Activated CD8-positive, alpha-beta memory T cell treated with anti-CD3 and anti-CD28 coated beads, Interleukin-2, amount 50 U/mL, for 1 hour (primary cell): ENCODE results near the gene HHAT.
"Not testable (repeated sequence)": the region's sequence is repeated elsewhere in the genome, so short reads cannot be mapped to it uniquely, and the experiment has no call there.

Experiments
- DNase-seq: peaks from one replicate; pipeline ENCODE4 v3.0.0-alpha.2; 2020; ENCODE audit errors: extremely low read depth

Gene HHAT

DNA sequence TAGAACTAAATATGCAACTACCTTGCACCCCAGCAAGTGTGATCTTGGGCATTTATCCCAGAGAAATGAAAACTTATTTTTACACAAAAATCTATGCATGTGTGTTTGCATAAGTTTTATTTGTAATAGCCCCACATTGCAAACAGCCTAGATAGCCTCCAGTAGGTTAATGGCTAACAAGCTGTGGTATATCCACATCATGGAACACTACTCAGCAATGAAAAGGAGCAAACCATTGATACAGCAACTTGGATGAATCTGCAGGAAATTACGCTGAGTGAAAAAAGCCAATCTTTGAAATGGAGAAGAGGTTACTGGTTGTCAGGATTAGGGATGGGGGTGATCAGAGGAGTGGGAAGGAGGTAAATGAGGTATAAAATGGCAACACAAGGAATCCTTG lies 67.8 kb downstream of the HHAT start:
- DNase-seq: no peak

DNA sequence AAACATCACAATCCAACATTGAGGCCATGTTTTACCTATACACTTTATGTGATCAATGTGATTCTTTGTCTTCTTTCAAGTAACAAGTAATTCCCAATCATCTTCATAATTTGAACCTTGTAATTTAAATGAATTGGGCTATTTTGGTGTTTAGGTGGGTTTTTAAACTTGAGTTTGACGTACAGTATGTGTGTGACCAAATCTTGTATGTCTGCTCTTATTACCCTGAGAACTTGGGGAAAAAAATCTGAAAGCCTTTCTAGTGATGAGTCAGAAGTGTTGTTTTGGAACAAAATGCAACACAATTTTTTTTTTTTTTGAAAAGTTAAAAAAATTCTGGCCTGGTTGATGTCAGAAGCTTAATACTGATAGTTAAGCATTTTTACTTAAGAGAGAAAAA lies 68.5 kb downstream of the HHAT start:
- no peak for DNase-seq

DNA sequence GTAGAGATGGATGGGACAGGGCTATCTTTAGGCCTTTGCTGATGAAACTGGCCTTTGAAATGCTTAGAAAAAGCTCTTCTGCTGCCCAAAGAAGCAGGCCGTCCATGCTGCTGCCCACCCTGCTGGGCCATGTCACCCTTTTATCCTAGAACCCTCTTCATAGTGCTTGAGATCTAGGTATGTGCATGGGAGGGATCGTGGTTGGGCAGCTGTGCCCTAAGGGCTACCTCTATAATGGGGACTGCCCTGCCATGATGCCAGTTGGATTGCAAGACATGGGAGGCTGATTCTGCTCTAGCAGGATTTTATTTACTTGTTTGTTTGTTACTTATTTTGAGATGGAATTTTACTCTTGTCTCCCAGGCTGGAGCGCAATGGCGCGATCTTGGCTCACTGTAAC lies 69.0 kb downstream of the HHAT start:
- DNase-seq: no peak

DNA sequence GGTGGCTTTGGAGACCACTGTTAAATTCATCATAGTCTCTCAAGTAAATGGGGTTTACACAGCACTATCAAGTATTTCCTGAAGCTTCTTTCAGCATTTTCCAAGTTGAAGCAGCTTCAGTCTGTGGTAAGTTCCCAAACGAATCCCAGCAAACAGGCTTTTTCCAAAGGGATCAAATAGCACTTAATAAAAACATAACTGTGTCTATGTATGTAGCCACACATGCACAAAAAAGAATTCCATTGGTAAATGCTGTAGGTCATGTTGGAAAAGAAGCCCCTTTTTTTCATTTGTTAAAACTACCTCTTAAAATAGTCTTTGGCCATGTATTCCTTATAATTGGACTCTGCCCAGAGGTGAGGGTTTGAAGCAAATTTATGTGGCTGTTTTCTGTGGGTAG lies 69.8 kb downstream of the HHAT start:
- DNase-seq: no peak

DNA sequence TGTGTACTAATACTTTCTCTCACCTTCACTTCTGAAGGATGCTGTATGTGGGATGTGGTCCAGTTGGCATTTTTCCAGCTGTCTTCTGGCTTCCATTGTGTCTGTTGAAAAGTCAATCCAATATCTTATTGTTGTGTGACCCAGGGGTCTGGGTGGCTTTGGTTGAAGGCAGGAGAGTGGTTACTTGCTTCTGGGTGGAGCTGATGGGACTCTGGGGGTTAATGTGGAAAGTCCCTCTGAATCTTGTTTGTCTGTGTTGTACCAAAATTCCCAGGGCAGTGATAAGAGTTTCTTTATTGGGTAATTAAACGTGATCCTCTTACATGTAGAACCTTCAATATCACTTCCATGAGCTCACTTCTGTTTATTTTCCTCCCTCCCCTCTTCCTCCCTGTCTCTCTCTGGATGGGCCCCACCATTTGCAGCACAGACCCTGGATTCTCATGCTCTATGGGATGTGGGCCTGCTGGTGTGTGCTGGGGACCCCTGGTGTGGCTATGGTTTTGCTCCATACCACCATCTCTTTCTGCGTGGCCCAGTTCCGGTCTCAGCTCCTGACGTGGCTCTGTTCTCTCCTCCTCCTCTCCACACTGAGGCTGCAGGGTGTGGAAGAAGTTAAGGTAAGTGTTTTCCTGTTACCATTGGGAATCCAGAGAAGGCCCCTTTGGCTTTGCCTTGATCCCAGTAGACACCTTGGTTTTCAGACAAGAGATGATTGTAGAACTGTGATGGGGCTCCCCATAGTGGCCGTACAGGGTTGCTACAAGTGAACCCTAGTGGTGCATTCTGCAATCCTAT lies 71.5 kb downstream of the HHAT start:
- no peak for DNase-seq

DNA sequence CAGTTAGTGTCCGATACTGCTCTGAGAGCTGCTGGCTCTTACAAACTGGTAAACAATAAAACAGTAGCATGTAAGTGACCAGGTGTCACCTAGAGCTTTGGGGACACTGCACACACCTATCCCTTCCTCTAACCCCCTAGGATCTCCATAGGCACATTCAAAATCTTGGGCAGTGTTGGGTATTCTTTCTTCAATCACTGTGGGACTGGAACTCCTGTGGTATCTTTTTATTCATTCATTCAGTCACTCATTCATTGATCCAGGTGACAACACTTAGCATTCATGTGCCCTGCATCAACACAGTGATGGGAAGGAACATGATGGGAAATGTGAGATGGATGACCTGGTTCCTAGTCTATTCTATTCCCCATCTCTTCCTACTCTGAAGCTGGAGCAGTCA lies 73.9 kb downstream of the HHAT start:
- no peak for DNase-seq

DNA sequence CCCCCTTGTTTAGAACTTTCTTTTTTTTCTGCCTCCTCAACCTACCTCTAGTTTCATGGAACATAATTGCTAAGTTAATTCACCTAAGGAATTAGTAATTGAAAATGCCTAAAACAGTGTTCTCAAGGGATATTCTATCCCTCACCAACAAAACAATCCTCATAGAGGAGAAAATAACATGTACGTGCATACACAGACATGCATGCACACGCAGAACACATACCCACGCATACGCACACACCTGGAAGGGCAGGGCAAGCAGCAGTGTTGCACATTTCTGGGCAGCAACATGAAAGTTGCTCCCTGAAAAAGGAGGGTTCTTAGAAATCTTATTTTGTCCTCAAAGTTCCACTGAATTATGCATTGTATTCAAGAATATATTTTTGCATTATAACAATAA lies 76.6 kb downstream of the HHAT start:
- DNase-seq: no peak

DNA sequence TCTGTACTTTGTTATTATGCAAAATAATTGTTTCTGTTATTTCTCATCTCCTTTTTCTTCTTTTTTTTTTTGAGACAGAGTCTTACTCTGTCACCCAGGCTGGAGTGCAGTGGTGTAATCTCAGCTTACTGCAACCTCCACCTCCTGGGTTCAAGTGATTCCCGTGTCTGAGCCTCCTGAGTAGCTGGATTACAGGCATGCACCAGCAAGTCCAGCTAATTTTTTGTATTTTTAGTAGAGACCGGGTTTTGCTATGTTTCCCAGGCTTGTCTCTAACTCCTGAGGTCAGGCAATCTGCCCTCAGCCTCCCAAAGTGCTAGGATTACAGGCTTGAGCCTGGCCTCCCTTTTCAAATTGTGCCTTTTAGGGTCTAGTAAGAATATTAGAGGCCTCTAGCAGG lies 77.6 kb downstream of the HHAT start:
- DNase-seq: not testable (repeated sequence)

DNA sequence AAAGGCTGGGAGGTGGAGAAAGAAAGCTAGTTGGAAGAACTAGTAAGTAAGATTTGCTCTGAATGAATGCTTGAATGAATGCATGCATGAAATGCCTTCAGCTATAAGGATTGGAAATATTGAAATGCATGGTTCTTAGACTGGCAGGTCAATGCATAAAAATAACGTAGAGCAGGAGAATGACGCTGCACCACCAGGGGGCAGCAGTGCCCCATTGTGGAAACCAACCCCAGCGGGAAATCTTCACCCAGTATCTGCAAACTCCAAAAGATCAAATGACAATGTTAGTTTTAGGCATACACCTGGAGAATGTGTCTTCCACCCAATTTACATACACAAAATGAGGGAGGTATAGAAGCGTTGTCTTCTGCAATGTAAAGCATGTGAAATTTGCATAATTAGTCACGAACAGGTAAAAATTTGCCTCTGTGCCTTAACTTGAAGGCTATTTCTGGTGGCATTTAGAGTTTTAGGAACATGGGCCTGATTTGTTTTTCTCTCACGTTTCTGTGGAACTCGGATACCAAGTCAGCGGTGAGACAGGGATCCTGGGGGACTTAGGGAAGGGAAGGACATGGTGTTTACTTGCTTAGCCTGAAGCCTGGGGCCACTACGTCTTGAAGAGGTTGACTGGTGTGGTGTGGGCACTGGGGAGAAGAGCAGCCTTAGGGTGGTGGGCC lies 78.6 kb downstream of the HHAT start:
- DNase-seq: peak; percentile 16

DNA sequence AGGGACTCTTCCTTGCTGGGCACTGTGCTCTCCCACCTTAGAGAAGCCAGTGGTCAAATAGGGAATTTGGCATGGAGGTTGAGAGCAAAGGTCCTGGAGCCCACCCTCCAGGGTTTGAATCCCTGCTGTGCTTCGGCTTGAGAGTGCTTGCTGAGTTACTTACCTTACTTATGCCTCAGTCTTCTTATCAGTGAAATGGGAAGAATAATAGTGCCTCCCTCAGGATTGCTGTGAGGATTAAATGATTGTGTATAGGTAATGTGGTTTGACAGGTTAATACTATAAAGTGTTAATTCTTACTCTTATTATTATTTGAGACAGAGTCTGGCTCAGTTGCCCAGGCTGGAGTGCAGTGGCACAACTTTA lies 79.2 kb downstream of the HHAT start:
- no peak for DNase-seq

DNA sequence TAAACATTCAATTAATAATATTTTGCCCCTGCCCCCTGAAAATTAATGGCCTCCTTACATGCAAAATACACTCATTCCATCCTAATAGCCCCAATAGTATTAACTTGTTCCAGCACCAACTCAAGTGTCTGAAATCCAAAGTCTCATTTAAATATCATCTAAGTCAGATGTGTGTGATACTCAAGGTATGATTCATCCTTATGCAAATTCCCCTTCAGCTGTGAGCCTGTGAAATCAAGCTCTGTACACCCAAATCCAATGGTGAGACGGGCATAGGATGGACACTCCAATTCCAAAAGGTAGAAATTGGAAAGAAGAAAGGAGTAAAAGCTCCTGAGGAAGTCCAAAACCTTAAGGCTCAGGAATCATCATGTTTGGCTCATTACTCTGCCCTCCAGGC lies 83.5 kb downstream of the HHAT start:
- no peak for DNase-seq

DNA sequence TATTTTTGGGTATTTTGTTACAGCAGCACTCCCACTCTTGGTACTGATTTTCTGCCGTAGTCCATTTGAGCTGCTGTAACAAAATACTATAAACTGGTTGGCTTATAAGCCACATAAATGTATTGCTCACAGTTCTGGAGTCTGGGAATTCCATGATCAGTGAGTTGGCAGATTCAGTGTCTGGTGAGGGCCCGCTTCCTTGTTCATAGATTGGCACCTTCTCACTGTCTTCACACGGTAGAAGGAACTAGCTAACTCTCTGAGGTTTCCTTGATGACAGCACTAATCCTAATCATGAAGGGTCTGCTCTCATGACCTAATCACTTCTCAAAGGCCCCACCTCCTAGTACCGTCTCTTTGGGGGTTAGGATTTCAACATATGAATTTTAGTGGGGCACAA lies 85.2 kb downstream of the HHAT start:
- no peak for DNase-seq

DNA sequence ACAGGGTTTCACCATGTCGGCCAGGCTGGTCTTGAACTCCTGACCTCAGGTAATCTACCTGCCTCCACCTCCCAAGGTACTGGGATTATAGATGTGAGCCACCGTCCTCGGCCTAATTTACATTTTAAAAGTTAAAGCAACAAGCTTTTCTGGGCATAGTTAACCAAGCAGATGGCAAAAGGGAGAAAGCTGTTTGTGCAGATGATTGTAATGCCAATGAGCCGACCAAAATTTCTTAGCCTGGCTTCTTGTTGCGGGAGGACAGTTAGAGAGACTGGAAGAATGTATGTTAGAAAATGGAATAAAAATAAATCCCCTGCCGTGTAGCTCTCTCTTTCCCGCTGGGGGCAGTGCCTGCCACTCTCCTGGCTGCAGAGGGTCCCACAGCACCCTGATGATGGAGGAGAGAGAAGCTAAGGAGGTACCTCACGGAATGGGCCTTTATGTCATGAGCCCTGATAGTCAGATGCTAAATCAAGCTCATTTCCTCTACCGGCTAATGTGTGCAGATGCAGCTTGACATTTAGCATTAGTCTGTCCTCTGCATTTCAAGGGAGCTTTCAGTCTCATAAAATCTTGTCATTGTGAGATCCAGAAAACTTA lies 87.2 kb downstream of the HHAT start:
- DNase-seq: no peak

DNA sequence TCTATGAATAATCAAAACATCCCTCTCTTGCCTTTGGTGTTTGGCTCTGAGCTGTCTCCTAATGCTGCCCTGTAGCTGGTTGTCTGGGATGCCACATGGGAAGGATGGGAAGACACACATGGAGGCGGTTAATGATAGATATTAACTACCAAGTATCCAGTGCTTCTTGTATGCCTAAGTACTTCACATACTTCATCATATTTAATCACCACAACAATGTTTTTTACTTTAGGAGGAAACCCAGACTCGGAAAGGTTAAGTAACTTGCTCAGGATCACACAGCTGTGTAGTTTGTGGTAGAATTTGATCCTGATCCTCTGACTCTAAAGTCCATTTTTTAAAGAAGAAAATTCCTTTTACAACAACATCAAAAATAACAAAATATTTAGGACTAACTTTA lies 88.0 kb downstream of the HHAT start:
- no peak for DNase-seq

DNA sequence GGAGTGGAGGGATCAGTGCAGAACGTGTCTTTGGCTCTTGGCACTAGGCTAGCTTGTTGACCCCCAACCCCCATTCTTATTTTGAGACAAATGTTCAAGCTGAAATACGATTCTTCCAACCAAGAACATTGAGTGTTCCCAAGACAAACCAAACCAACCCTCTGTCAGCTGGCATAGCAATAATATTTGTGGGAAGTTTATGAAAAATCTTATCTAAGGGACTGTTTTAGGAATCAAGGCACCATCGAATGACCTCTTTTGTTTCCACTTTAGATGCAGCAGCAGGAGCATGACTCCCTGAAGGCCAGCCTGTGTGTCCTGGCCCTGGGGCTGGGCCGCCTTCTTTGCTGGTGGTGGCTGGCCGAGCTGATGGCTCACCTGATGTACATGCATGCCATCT lies 89.2 kb downstream of the HHAT start:
- DNase-seq: no peak

DNA sequence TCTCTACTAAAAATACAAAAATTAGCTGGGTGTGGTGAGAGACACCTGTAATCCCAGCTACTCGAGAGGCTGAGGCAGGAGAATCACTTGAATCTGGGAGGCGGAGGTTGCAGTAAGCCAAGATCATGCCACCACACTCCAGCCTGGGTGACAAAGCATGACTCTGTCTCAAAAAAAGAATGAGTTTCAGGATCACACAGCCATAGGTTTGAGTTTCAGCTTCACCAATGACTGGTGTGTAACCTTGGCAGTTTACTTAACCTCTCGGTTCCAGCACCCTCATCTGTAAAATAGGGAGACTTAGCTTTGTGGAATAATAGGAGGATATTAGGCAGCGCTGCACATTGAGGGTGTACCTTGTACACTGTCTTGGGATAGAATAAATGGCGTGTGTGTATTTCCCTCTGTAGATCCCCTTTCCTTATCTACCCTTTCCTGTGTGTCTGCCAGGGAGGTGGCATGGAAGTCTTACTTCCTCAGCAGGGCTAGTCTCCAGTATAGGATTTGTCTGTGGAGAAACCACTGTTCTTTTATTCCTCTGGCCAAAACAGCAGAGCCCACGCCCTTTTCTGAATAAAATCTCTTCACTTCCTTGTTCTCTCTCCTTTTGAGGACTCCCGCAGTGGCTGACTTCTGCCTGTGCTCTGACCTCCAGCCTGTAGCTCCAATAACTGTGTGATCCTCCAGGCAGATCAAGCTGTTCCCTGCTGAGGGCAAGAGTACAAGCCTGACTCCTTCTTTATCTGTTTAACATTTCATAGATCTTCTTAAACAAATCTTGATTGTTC lies 90.4 kb downstream of the HHAT start:
- DNase-seq: no peak

DNA sequence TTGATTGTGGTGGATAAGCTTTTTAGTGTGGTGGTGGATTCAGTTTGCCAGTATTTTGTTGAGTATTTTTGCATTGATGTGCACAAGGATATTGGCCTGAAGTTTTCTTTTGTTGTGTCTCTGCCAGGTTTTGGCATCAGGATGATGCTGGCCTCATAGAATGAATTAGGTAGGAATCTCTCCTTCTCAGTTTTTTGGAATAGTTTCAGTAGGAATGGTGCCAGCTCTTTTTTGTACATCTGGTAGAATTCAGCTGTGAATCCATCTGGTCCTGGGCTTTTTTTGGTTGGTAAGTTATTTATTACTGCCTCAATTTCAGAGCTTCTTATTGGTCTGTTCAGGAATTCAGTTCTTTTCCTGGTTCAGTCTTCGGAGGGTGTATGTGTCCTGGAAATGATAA lies 98.0 kb downstream of the HHAT start:
- DNase-seq: not testable (repeated sequence)

DNA sequence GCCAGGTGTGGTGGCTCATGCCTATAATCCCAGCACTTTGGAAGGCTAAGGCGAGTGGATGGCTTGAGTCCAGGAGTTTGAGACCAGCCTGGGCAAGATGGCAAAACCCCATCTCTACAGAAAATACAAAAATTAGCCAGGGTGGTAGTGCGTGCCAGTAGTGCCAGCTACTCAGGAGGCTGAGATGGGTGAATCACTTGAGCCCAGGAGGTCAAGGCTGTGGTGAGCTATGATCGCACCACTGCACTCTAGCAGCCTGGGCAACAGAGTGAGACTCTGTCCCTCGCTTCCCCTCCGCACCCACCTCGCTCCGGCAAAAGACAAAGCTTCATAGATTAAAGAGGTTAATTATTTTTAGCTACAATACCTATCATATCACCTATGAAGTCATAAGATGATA lies 100.0 kb downstream of the HHAT start:
- no peak for DNase-seq

DNA sequence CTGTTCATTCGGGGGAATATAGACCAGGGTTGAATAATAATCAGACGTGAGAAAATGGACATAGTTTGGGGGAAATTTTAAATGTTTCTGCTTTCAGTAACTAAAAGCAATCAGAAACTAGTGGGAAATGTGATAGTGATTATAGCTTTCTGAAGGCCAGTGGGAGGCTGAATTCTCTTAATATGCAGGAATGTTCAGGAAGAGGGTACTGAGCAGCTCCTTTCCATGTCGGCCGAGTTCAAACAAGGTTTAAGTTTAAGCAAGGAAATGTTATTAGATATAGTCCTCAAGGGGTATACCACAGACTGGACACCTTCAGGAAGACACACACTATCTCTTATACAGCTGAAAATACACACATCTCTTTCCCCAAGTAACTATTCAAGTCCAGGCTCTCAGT lies 105.5 kb downstream of the HHAT start:
- no peak for DNase-seq

DNA sequence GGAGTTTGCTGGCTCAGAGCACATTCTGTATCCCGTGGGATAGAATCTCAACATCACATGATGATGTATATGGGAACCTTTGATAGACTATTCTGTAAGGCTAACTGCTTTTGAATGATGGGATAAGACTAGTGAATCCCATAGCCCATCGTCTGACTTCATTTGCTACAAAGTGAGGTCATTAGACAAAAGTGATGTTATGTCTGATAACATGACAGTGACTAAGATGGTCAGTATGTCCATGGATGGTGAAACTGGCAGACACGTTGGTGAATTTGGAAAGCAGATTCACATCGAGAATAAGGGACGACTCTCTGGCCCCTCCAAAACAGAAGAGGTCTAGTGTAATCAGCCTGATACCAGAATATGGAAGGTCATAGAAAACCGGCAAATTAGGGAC lies 108.4 kb downstream of the HHAT start:
- DNase-seq: no peak

DNA sequence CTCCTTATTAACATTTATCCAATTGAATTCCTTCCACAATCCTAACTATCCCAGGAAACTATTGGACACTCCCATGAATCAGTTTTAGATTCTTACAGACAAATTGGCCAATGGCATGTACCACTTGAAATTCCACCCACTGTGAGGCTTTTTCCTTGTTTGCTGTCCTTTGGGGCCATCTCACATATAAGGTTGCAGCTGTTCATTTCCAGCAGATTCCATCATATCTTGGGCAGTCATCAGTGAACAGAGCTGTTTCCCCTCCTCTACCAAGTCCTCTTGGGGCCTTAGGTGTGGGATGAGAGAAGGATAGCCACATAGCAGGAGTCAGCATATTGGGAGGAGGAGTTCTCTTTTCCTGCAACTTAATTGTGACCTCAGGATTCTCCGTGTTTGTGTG lies 109.1 kb downstream of the HHAT start:
- DNase-seq: no peak
